ENCODE measurements around the gene NADK.

The NADK gene

GRCh38 chr1:1817221-1817620, 39.0 kb upstream of the NADK start:
- no peak for TF ChIP-seq CTCF (IDR thresholded peaks at IDR 0.05; ENCODE audit: low read depth, low read length, missing control alignments)
- Histone ChIP-seq H3K27me3 (replicated peaks) (no peaks in the 10 kb centered on the region), H3K36me3 (replicated peaks) (peaks cover 66% of the 10 kb centered on the region), H3K4me3 (ENCODE audit: low read depth, low read length) (no peak overlapping the region), H3K27ac (no peak overlapping the region)
- no peak for DNase-seq
- in situ Hi-C loops (cut with HindIII; ENCODE audit: low pct_ligation_motif_present, low sequenced_read_pairs) = no loop called here

GRCh38 chr1:1815606-1816281, 37.5 kb upstream of the NADK start:
- Histone ChIP-seq H3K4me3 (ENCODE audit: low read depth, low read length) (no peak overlapping the region), H3K27me3 (replicated peaks) (no peaks in the 10 kb centered on the region), H3K36me3 (replicated peaks) (peaks cover 62% of the 10 kb centered on the region), H3K27ac (no peak overlapping the region)
- in situ Hi-C loops (cut with HindIII; ENCODE audit: low pct_ligation_motif_present, low sequenced_read_pairs) = no loop called here
- no peak for TF ChIP-seq CTCF (IDR thresholded peaks at IDR 0.05; ENCODE audit: low read depth, low read length, missing control alignments)
- DNase-seq = no peak

GRCh38 chr1:1809489-1809888, 31.2 kb upstream of the NADK start:
- in situ Hi-C loops (cut with HindIII; ENCODE audit: low pct_ligation_motif_present, low sequenced_read_pairs) = no loop called here
- no peak for DNase-seq
- H3K27me3 ChIP-seq (replicated peaks) = no peaks in the 10 kb centered on the region
- H3K4me3 ChIP-seq (ENCODE audit: low read depth, low read length) = no peak overlapping the region
- peaks cover 74% of the 10 kb centered on the region for H3K36me3 ChIP-seq (replicated peaks)
- H3K27ac ChIP-seq = no peak overlapping the region
- no peak for TF ChIP-seq CTCF (IDR thresholded peaks at IDR 0.05; ENCODE audit: low read depth, low read length, missing control alignments)

- Histone ChIP-seq H3K4me3 (ENCODE audit: low read depth, low read length) (no peak overlapping the region), H3K27me3 (replicated peaks) (no peaks in the 10 kb centered on the region), H3K27ac (no peak overlapping the region), H3K36me3 (replicated peaks) (peaks cover 73% of the 10 kb centered on the region)
- in situ Hi-C loops (cut with HindIII; ENCODE audit: low pct_ligation_motif_present, low sequenced_read_pairs) = no loop called here
- no peak for TF ChIP-seq CTCF (IDR thresholded peaks at IDR 0.05; ENCODE audit: low read depth, low read length, missing control alignments)
- no peak for DNase-seq
Observed at GRCh38 chr1:1808206-1808605, 29.9 kb upstream of the NADK start.

GRCh38 chr1:1806890-1807289, 28.6 kb upstream of the NADK start:
- in situ Hi-C loops (cut with HindIII; ENCODE audit: low pct_ligation_motif_present, low sequenced_read_pairs) = no loop called here
- H3K4me3 ChIP-seq (ENCODE audit: low read depth, low read length) = no peak overlapping the region
- H3K27me3 ChIP-seq (replicated peaks) = no peaks in the 10 kb centered on the region
- peak overlapping the region; percentile 43 for H3K27ac ChIP-seq
- H3K36me3 ChIP-seq (replicated peaks) = peaks cover 74% of the 10 kb centered on the region
- no peak for TF ChIP-seq CTCF (IDR thresholded peaks at IDR 0.05; ENCODE audit: low read depth, low read length, missing control alignments)
- no peak for DNase-seq

- DNase-seq = no peak
- Histone ChIP-seq H3K27me3 (replicated peaks) (no peaks in the 10 kb centered on the region), H3K4me3 (ENCODE audit: low read depth, low read length) (no peak overlapping the region), H3K36me3 (replicated peaks) (peaks cover 62% of the 10 kb centered on the region), H3K27ac (no peak overlapping the region)
- in situ Hi-C loops (cut with HindIII; ENCODE audit: low pct_ligation_motif_present, low sequenced_read_pairs) = no loop called here
- TF ChIP-seq CTCF (IDR thresholded peaks at IDR 0.05; ENCODE audit: low read depth, low read length, missing control alignments) = no peak
Observed at GRCh38 chr1:1804301-1804700, 26.0 kb upstream of the NADK start.

Measured in brain microvascular endothelial cell (primary cell).